Body of pancreas (tissue), 4 donors: ENCODE data around the gene C17orf67. TPM values are rescaled to one million over a fixed set of nuclear protein-coding genes. Genes with fewer than 3 reads are reported as not detected.

Experiments used
- ATAC-seq: fragments of 150-250 bp; one replicate; pipeline ENCODE4 v1.9.1; 2016
- DNase-seq, 4 donors: peaks; one replicate each; pipeline ENCODE4 v3.0.0-alpha.2; 2019
- H3K27ac ChIP-seq, 4 donors: fragments of 200-600 bp; sonication (generic); 1 replicate in 3 of 4; 2 replicates in 1 of 4; pipeline versions ENCODE4 v1.5.1 to v1.6.1; 2016 to 2019; ENCODE audit warnings: mild to moderate bottlenecking in 1 of 4, mixed read lengths in 1 of 4, moderate library complexity in 1 of 4
- H3K27me3 ChIP-seq, 2 donors: fragments of 200-600 bp; sonication (generic); one replicate each; pipeline ENCODE4 v1.6.0; 2016; ENCODE audit warnings: mild to moderate bottlenecking in 1 of 2
- H3K36me3 ChIP-seq, 2 donors: fragments of 200-600 bp; sonication (generic); replicated peaks in 1 of 2; 2 replicates each; pipeline ENCODE4 v1.5.1; 2016; ENCODE audit warnings: low read depth in 2 of 2; ENCODE audit not compliant: insufficient read depth in 1 of 2
- H3K4me1 ChIP-seq: fragments of 200-600 bp; sonication (generic); one replicate; pipeline ENCODE4 v1.6.0; 2016
- H3K4me3 ChIP-seq, 2 donors: fragments of 200-600 bp; sonication (generic); 1 replicate in 1 of 2; 2 replicates in 1 of 2; pipeline ENCODE4 v1.5.1; 2016 to 2019
- H3K9me3 ChIP-seq, 3 donors: fragments of 200-600 bp; sonication (generic); 1 replicate in 2 of 3; 2 replicates in 1 of 3; pipeline ENCODE4 v1.5.1; 2016
- CTCF ChIP-seq, 7 experiments: fragments of 450-650 bp in 4 of 7; fragments of 200-600 bp in 3 of 7; sonication (generic) in 3 of 7; IDR thresholded peaks; one replicate each; pipeline ENCODE4 v1.5.1; 2016 to 2019; ENCODE audit warnings: antibody characterized with exemption in 7 of 7
- POLR2A ChIP-seq, 3 donors: fragments of 450-650 bp; IDR thresholded peaks; one replicate each; pipeline ENCODE4 v1.6.1; 2016; ENCODE audit warnings: antibody characterized with exemption in 3 of 3, mild to moderate bottlenecking in 2 of 3
- WGBS, 2 donors: methylation state at CpG; one replicate each; pipeline ENCODE4 v1.1.5; 2017; 5-methylcytosine and 5-hydroxymethylcytosine counted together
- intact Hi-C: fragments of 100-400 bp; cut with DNase I; formaldehyde crosslinking; loops from one replicate; pipeline ENCODE4 v1.15.1; 2023
- total RNA-seq, 2 donors: library from RNA; depleted of rRNA; stranded (reverse); fragments of >200 nt; gene quantifications; one replicate each; pipeline ENCODE4 v1.1.0, GENCODE V29; 2016

C17orf67 gene
- total RNA-seq, 2 donors from 2014 or later: 0.78 to 2.3 TPM

- Histone ChIP-seq H3K27ac (no peak overlapping the region), H3K27me3 (no peaks in the 10 kb centered on the region), H3K9me3 (no peaks in the 10 kb centered on the region), H3K36me3 (no peaks in the 10 kb centered on the region), H3K4me3 (no peak overlapping the region), H3K4me1 (no peaks in the 10 kb centered on the region)
- intact Hi-C loops: no loop called here
- no peak for TF ChIP-seq CTCF (IDR thresholded peaks at IDR 0.05)
- TF ChIP-seq POLR2A (IDR thresholded peaks at IDR 0.05): no peak
- ATAC-seq (no peak), DNase-seq (no peak)
- 86 to 88% methylated on average over 9 of the region's 9 CpGs for whole genome bisulfite sequencing, 2 donors
Observed at GRCh38 chr17:56809106-56809819, 24.5 kb downstream of the C17orf67 start.

- intact Hi-C loops: no loop called here
- DNase-seq (no peak), ATAC-seq (no peak)
- no peak for TF ChIP-seq CTCF (IDR thresholded peaks at IDR 0.05)
- TF ChIP-seq POLR2A (IDR thresholded peaks at IDR 0.05): no peak
- H3K9me3 ChIP-seq: no peaks in the 10 kb centered on the region
- no peaks in the 10 kb centered on the region for H3K4me1 ChIP-seq
- no peak overlapping the region for H3K27ac ChIP-seq
- WGBS, 2 donors: 78 to 82% methylated on average over 3 of the region's 3 CpGs
- H3K36me3 ChIP-seq: no peaks in the 10 kb centered on the region
- H3K4me3 ChIP-seq: no peak overlapping the region
- no peaks in the 10 kb centered on the region for H3K27me3 ChIP-seq
Observed at GRCh38 chr17:56808503-56808902, 25.2 kb downstream of the C17orf67 start.

- Histone ChIP-seq H3K4me1 (no peaks in the 10 kb centered on the region), H3K9me3 (no peaks in the 10 kb centered on the region), H3K36me3 (no peaks in the 10 kb centered on the region), H3K27me3 (no peaks in the 10 kb centered on the region), H3K4me3 (no peak overlapping the region), H3K27ac (no peak overlapping the region)
- DNase-seq (no peak), ATAC-seq (no peak)
- 95 to 97% methylated on average over 3 of the region's 3 CpGs for WGBS, 2 donors
- TF ChIP-seq CTCF (IDR thresholded peaks at IDR 0.05): no peak
- TF ChIP-seq POLR2A (IDR thresholded peaks at IDR 0.05): no peak
- intact Hi-C loops: no loop called here
Observed at GRCh38 chr17:56807723-56808122, 26.0 kb downstream of the C17orf67 start.

- ATAC-seq: no peak
- TF ChIP-seq POLR2A (IDR thresholded peaks at IDR 0.05) (no peak), CTCF (IDR thresholded peaks at IDR 0.05) (no peak)
- intact Hi-C loops: no loop called here
Observed at GRCh38 chr17:56806949-56807348, 26.8 kb downstream of the C17orf67 start.

GRCh38 chr17:56804454-56804853 is 29.3 kb downstream of the C17orf67 start:
- no peaks in the 10 kb centered on the region for H3K4me1 ChIP-seq
- no peak for DNase-seq
- no peaks in the 10 kb centered on the region for H3K9me3 ChIP-seq
- TF ChIP-seq POLR2A (IDR thresholded peaks at IDR 0.05): no peak
- TF ChIP-seq CTCF (IDR thresholded peaks at IDR 0.05): no peak
- H3K27me3 ChIP-seq: no peaks in the 10 kb centered on the region
- intact Hi-C loops: no loop called here
- H3K36me3 ChIP-seq: no peaks in the 10 kb centered on the region
- 90% methylated on average over 3 of the region's 3 CpGs for WGBS, 2 donors
- H3K27ac ChIP-seq: no peak overlapping the region
- ATAC-seq: no peak
- H3K4me3 ChIP-seq: no peak overlapping the region

More at GRCh38 chr17:56806949-56807348, 26.8 kb downstream of the C17orf67 start:
- Histone ChIP-seq H3K4me3 (no peak overlapping the region), H3K4me1 (no peaks in the 10 kb centered on the region), H3K36me3 (no peaks in the 10 kb centered on the region), H3K9me3 (no peaks in the 10 kb centered on the region), H3K27me3 (no peaks in the 10 kb centered on the region), H3K27ac (no peak overlapping the region)
- no peak for DNase-seq
- WGBS, 2 donors: 85 to 87% methylated on average over 4 of the region's 4 CpGs
